WTC11 (cell line): ENCODE results near the gene FDPS. TPM values are rescaled to one million over a fixed set of nuclear protein-coding genes. Genes with fewer than 3 reads are reported as not detected.

Experiments
- ATAC-seq: fragments of 200-7000 bp; cut with Tn5 transposase; 2 replicates; pipeline ENCODE4 v1.10.0; 2021; ENCODE audit warnings: mild to moderate bottlenecking, moderate library complexity
- CTCF ChIA-PET: fragments of 300-600 bp; sonication (Branson Sonifier 250); formaldehyde crosslinking; loops from one replicate; lab custom pipeline; 2021; ENCODE audit warnings: antibody characterized with exemption; lab: Charles Lee
- POLR2A ChIA-PET: fragments of 350-600 bp; sonication (Branson Sonifier 250); formaldehyde crosslinking; loops from one replicate; lab custom pipeline; 2021; ENCODE audit warnings: antibody characterized with exemption; lab: Charles Lee
- DNase-seq: peaks from one replicate; pipeline ENCODE4 v3.0.0; 2021; ENCODE audit warnings: low spot score
- H3K27ac Mint-ChIP-seq: 2 replicates; pipeline ENCODE4 v1.8.0; 2021; ENCODE audit warnings: mixed read lengths
- H3K27me3 Mint-ChIP-seq: 2 replicates; pipeline ENCODE4 v1.8.0; 2021; ENCODE audit warnings: low read depth, mild to moderate bottlenecking, moderate library complexity, mixed read lengths
- H3K36me3 Mint-ChIP-seq: 2 replicates; pipeline ENCODE4 v1.8.0; 2021; ENCODE audit warnings: mixed read lengths
- H3K4me1 Mint-ChIP-seq: 2 replicates; pipeline ENCODE4 v1.8.0; 2022; ENCODE audit warnings: mixed read lengths
- H3K4me3 Mint-ChIP-seq: 2 replicates; pipeline ENCODE4 v1.8.0; 2021; ENCODE audit warnings: mild to moderate bottlenecking, moderate library complexity, mixed read lengths
- H3K9me3 Mint-ChIP-seq: 2 replicates; pipeline ENCODE4 v1.8.0; 2021; ENCODE audit warnings: mixed read lengths
- CBFB ChIP-seq: sonication (generic); formaldehyde crosslinking; IDR thresholded peaks from 2 replicates; pipeline ENCODE4 v1.8.1; 2022; ENCODE audit warnings: mild to moderate bottlenecking, low read depth, missing genetic modification reagents
- CTCF ChIP-seq: fragments of 200-600 bp; IDR thresholded peaks from 2 replicates; pipeline ENCODE4 v1.8.0; 2022; ENCODE audit warnings: antibody characterized with exemption
- ETV6 ChIP-seq: sonication (generic); formaldehyde crosslinking; IDR thresholded peaks from 2 replicates; pipeline ENCODE4 v1.8.1; 2022; ENCODE audit warnings: mild to moderate bottlenecking, missing genetic modification reagents
- FOXP1 ChIP-seq: sonication (generic); formaldehyde crosslinking; IDR thresholded peaks from 2 replicates; pipeline ENCODE4 v1.8.0; 2022; ENCODE audit warnings: missing genetic modification reagents, mild to moderate bottlenecking, moderate library complexity, borderline replicate concordance
- GABPB1 ChIP-seq: sonication (generic); formaldehyde crosslinking; IDR thresholded peaks from 2 replicates; pipeline ENCODE4 v1.8.1; 2023; ENCODE audit warnings: mild to moderate bottlenecking, missing genetic modification reagents
- JAZF1 ChIP-seq: fragments of 250-450 bp; sonication (Bioruptor Pico); IDR thresholded peaks from 2 replicates; pipeline ENCODE4 v1.9.0; 2021; ENCODE audit warnings: moderate library complexity, mild to moderate bottlenecking, inconsistent platforms
- MAX ChIP-seq: sonication (generic); formaldehyde crosslinking; IDR thresholded peaks from 2 replicates; pipeline ENCODE4 v1.8.0; 2022; ENCODE audit warnings: mild to moderate bottlenecking, missing genetic modification reagents
- NFE2L1 ChIP-seq: sonication (generic); formaldehyde crosslinking; IDR thresholded peaks from 2 replicates; pipeline ENCODE4 v1.8.1; 2023; ENCODE audit warnings: missing genetic modification reagents
- NR2C2 ChIP-seq: sonication (generic); formaldehyde crosslinking; IDR thresholded peaks from 2 replicates; pipeline ENCODE4 v1.8.0; 2022; ENCODE audit warnings: mild to moderate bottlenecking, missing genetic modification reagents
- PRRX2 ChIP-seq: fragments of 250-450 bp; sonication (Bioruptor Pico); IDR thresholded peaks from 2 replicates; pipeline ENCODE4 v1.8.0; 2021; ENCODE audit warnings: mild to moderate bottlenecking
- SP1 ChIP-seq: sonication (generic); formaldehyde crosslinking; conservative IDR thresholded peaks from 2 replicates; pipeline ENCODE4 v1.8.1; 2022; ENCODE audit warnings: missing genetic modification reagents
- TEAD4 ChIP-seq: sonication (generic); formaldehyde crosslinking; IDR thresholded peaks from 2 replicates; pipeline ENCODE4 v1.8.0; 2022; ENCODE audit warnings: mild to moderate bottlenecking, missing genetic modification reagents
- TP53 ChIP-seq: sonication (generic); formaldehyde crosslinking; IDR thresholded peaks from 2 replicates; pipeline ENCODE4 v1.8.1; 2023; ENCODE audit warnings: mild to moderate bottlenecking, missing genetic modification reagents
- USF2 ChIP-seq: sonication (generic); formaldehyde crosslinking; IDR thresholded peaks from 2 replicates; pipeline ENCODE4 v1.8.1; 2023; ENCODE audit warnings: mild to moderate bottlenecking, missing genetic modification reagents, moderate library complexity
- ZNF121 ChIP-seq: sonication (generic); formaldehyde crosslinking; IDR thresholded peaks from 2 replicates; pipeline ENCODE4 v1.8.0; 2023; ENCODE audit warnings: missing genetic modification reagents
- ZNF396 ChIP-seq: fragments of 250-450 bp; sonication (Bioruptor Pico); IDR thresholded peaks from 2 replicates; pipeline ENCODE4 v1.8.0; 2021; ENCODE audit warnings: mild to moderate bottlenecking, moderate library complexity, borderline replicate concordance
- total RNA-seq: library from RNA; stranded (reverse); gene quantifications from 3 replicates; pipeline ENCODE4 v1.2.3, GENCODE V29; 2021
- TF ChIP-seq, protein P1 (sequence below): sonication (generic); formaldehyde crosslinking; IDR thresholded peaks from 2 replicates; pipeline ENCODE4 v1.8.1; 2023; ENCODE audit warnings: mild to moderate bottlenecking, moderate library complexity, missing genetic modification reagents
- TF ChIP-seq, protein P2 (sequence below): sonication (generic); formaldehyde crosslinking; IDR thresholded peaks from 2 replicates; pipeline ENCODE4 v1.8.1; 2022; ENCODE audit warnings: missing genetic modification reagents, borderline replicate concordance
- TF ChIP-seq, protein P3 (sequence below): sonication (generic); formaldehyde crosslinking; IDR thresholded peaks from 2 replicates; pipeline ENCODE4 v1.8.0; 2022; ENCODE audit warnings: mild to moderate bottlenecking, missing genetic modification reagents

Gene FDPS
- total RNA-seq, 1 experiment from 2014 or later = 354 TPM

- TF ChIP-seq CTCF = peak; percentile 97
- TF ChIP-seq, protein P1, sequence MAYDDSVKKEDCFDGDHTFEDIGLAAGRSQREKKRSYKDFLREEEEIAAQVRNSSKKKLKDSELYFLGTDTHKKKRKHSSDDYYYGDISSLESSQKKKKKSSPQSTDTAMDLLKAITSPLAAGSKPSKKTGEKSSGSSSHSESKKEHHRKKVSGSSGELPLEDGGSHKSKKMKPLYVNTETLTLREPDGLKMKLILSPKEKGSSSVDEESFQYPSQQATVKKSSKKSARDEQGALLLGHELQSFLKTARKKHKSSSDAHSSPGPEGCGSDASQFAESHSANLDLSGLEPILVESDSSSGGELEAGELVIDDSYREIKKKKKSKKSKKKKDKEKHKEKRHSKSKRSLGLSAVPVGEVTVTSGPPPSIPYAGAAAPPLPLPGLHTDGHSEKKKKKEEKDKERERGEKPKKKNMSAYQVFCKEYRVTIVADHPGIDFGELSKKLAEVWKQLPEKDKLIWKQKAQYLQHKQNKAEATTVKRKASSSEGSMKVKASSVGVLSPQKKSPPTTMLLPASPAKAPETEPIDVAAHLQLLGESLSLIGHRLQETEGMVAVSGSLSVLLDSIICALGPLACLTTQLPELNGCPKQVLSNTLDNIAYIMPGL = peak; percentile 98
- peak; percentile 61; the same call in 1 of the 2 replicates for TF ChIP-seq ETV6 (CRISPR knock-in tag)
- peak; percentile 37; the same call in 1 of the 2 replicates for TF ChIP-seq SP1
- TF ChIP-seq FOXP1 = peak; percentile 21; the same call in 1 of the 2 replicates
- TF ChIP-seq TP53 = 0 out of 2 replicates have a peak, but pooled peaks have one; percentile 57
- TF ChIP-seq, protein P2, sequence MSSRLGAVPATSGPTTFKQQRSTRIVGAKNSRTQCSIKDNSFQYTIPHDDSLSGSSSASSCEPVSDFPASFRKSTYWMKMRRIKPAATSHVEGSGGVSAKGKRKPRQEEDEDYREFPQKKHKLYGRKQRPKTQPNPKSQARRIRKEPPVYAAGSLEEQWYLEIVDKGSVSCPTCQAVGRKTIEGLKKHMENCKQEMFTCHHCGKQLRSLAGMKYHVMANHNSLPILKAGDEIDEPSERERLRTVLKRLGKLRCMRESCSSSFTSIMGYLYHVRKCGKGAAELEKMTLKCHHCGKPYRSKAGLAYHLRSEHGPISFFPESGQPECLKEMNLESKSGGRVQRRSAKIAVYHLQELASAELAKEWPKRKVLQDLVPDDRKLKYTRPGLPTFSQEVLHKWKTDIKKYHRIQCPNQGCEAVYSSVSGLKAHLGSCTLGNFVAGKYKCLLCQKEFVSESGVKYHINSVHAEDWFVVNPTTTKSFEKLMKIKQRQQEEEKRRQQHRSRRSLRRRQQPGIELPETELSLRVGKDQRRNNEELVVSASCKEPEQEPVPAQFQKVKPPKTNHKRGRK (CRISPR knock-in tag) = no peak
- TF ChIP-seq, protein P3, sequence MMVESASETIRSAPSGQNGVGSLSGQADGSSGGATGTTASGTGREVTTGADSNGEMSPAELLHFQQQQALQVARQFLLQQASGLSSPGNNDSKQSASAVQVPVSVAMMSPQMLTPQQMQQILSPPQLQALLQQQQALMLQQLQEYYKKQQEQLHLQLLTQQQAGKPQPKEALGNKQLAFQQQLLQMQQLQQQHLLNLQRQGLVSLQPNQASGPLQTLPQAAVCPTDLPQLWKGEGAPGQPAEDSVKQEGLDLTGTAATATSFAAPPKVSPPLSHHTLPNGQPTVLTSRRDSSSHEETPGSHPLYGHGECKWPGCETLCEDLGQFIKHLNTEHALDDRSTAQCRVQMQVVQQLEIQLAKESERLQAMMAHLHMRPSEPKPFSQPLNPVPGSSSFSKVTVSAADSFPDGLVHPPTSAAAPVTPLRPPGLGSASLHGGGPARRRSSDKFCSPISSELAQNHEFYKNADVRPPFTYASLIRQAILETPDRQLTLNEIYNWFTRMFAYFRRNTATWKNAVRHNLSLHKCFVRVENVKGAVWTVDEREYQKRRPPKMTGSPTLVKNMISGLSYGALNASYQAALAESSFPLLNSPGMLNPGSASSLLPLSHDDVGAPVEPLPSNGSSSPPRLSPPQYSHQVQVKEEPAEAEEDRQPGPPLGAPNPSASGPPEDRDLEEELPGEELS (CRISPR knock-in tag) = peak; percentile 25; the same call in 1 of the 2 replicates
- no peak for TF ChIP-seq GABPB1
- TF ChIP-seq MAX = peak; percentile 59; the same call in 1 of the 2 replicates
- TF ChIP-seq TEAD4 (CRISPR knock-in tag) = no peak
- 0 out of 2 replicates have a peak, but pooled peaks have one; percentile 63 for TF ChIP-seq NFE2L1 (CRISPR knock-in tag)
- no peak for TF ChIP-seq ZNF396 (CRISPR knock-in tag)
- peak; percentile 8; the same call in 1 of the 2 replicates for TF ChIP-seq USF2 (CRISPR knock-in tag)
- no peak for TF ChIP-seq JAZF1 (CRISPR knock-in tag)
- TF ChIP-seq CBFB (CRISPR knock-in tag) = no peak
Measured at GRCh38 chr1:155322953-155323728, 14.5 kb downstream of the FDPS start (continued).

- Mint-ChIP-seq H3K36me3 (peaks cover 16% of the 10 kb centered on the region), H3K4me3 (peak overlapping the region; percentile 91), H3K27me3 (peaks cover 6% of the 10 kb centered on the region), H3K9me3 (no peaks in the 10 kb centered on the region), H3K27ac (peak overlapping the region; percentile 65; the same call in 1 of the 2 replicates), H3K4me1 (peaks cover 41% of the 10 kb centered on the region)
- CTCF ChIA-PET = interaction anchor here (0.6 to 9.9 kb wide), 35 partner anchors 8 to 1906 kb away, joined by 3 to 204 read pairs (median 6); partner anchors contain the start of genes CLK2, ENTREP3, FDPS and HCN3
- DNase-seq = peak; percentile 86
- POLR2A ChIA-PET = interaction anchor here (0.6 to 2.5 kb wide), 6 partner anchors 15 to 117 kb away, joined by 3 to 13 read pairs (median 4); partner anchors contain the start of genes CLK2 and FDPS
- peak; percentile 27 for ATAC-seq
- TF ChIP-seq PRRX2 (CRISPR knock-in tag) = no peak
- TF ChIP-seq ZNF121 = no peak
- TF ChIP-seq NR2C2 (CRISPR knock-in tag) = no peak
- TF ChIP-seq MAX = no peak
- peak; percentile 43; the same call in 1 of the 2 replicates for TF ChIP-seq CBFB (CRISPR knock-in tag)
Measured at GRCh38 chr1:155323729-155324036, 15.0 kb downstream of the FDPS start.
